Lung (tissue), 12 donors: ENCODE data around the gene DCTN5. TPM values are rescaled to one million over a fixed set of nuclear protein-coding genes. Genes with fewer than 3 reads are reported as not detected.
A peak's percentile ranks its signal among the peaks of the same experiment; 100 is the strongest.

Experiments used
- ATAC-seq: fragments of 200-7000 bp; cut with Tn5 transposase; one replicate; pipeline ENCODE4 v1.9.1; 2020; ENCODE audit warnings: moderate number of reproducible peaks; ENCODE audit not compliant: insufficient read depth, low FRiP score
- DNase-seq, 3 donors: peaks; one replicate each; pipeline ENCODE4 v3.0.0-alpha.2; 2013 to 2017
- H3K27ac ChIP-seq, 2 donors: one replicate each; pipeline ENCODE4 v1.5.1; 2013; ENCODE audit warnings: mild to moderate bottlenecking in 2 of 2, moderate library complexity in 2 of 2, control low read depth in 1 of 2, inconsistent platforms in 1 of 2, low read depth in 1 of 2, low read length in 1 of 2
- H3K27me3 ChIP-seq, 3 donors: one replicate each; pipeline ENCODE4 v1.5.1; 2013; ENCODE audit warnings: low read length in 2 of 3; ENCODE audit not compliant: control insufficient read depth in 3 of 3, insufficient read depth in 3 of 3
- H3K36me3 ChIP-seq, 4 donors: one replicate each; pipeline ENCODE4 v1.5.1; 2013; ENCODE audit warnings: low read length in 4 of 4, mild to moderate bottlenecking in 1 of 4, moderate library complexity in 1 of 4; ENCODE audit not compliant: control insufficient read depth in 4 of 4, insufficient read depth in 4 of 4
- H3K4me1 ChIP-seq, 5 donors: one replicate each; pipeline ENCODE4 v1.5.1; 2013; ENCODE audit warnings: low read length in 5 of 5, mild to moderate bottlenecking in 2 of 5, moderate library complexity in 1 of 5; ENCODE audit not compliant: control insufficient read depth in 5 of 5, insufficient read depth in 5 of 5
- H3K4me3 ChIP-seq: one replicate; pipeline ENCODE4 v1.5.1; 2013; ENCODE audit warnings: mild to moderate bottlenecking, control low read depth, moderate library complexity
- H3K9ac ChIP-seq, 2 donors: one replicate each; pipeline ENCODE4 v1.5.1; 2013; ENCODE audit warnings: low read length in 2 of 2, control low read depth in 1 of 2; ENCODE audit not compliant: insufficient read depth in 1 of 2
- H3K9me3 ChIP-seq, 4 donors: one replicate each; pipeline ENCODE4 v1.5.1; 2013; ENCODE audit warnings: low read length in 3 of 4, mild to moderate bottlenecking in 1 of 4, moderate library complexity in 1 of 4; ENCODE audit not compliant: control insufficient read depth in 4 of 4, insufficient read depth in 3 of 4
- CTCF ChIP-seq: IDR thresholded peaks from 2 replicates; pipeline ENCODE4 v1.5.1; 2012; ENCODE audit warnings: mild to moderate bottlenecking; ENCODE audit errors: control extremely low read depth, extremely low read depth
- WGBS, 2 donors: extraction: QIAGEN DNeasy Blood & Tissue Kit; methylation state at CpG; one replicate each; pipeline ENCODE4 v1.1.7; 2013; 5-methylcytosine and 5-hydroxymethylcytosine counted together
- polyA plus RNA-seq, 2 donors: library from polyadenylated mRNA; stranded (reverse); fragments of 200-250 nt; gene quantifications; one replicate each; pipeline ENCODE4 v1.2.1, GENCODE V29; 2013
- total RNA-seq, 2 donors: library from RNA; depleted of rRNA in 1 of 2; stranded (reverse); fragments of >200 nt in 1 of 2; gene quantifications; one replicate each; pipeline ENCODE4 v1.2.1, GENCODE V29; 2014 to 2021
- donor health status: control.
- donor health status: control.
- donor health status: Bipolar disorder and iron deficiency.
- donor health status: healthy.
- donor health status: DM: yes; HTN: yes; CAD: no.

Gene DCTN5
- total and polyA plus RNA-seq, 4 donors, result 10.5 to 46.2 (median 34.7) TPM

GRCh38 chr16:23595951-23596720 lies 45.1 kb upstream of the DCTN5 start, which contains the start of gene NDUFAB1:
TSS of gene NDUFAB1 (minus strand) at chr16:23596316. CDS start at chr16:23596290, 26 bp downstream.
- DNase-seq, result peak; percentile 89 to 93 (median 91)
- TF ChIP-seq CTCF, result peak; percentile 95
- peak within 1 kb of the TSS; percentile 100 for H3K4me3 ChIP-seq
- no peaks in the 10 kb centered on the region for H3K9me3 ChIP-seq
- no peaks in the 10 kb centered on the region for H3K27me3 ChIP-seq
- H3K9ac ChIP-seq, result peak within 1 kb of the TSS; percentile 89
- H3K27ac ChIP-seq, result peak within 1 kb of the TSS; percentile 86 to 94
- WGBS, 2 donors, result 2% methylated on average over 67 of the region's 67 CpGs
- ATAC-seq, result peak; percentile 100
- peaks cover 2 to 17% (median 10%) of the 10 kb centered on the region in 4 donors for H3K36me3 ChIP-seq
- peaks cover 0 to 12% (median 3%) of the 10 kb centered on the region in 5 donors for H3K4me1 ChIP-seq

GRCh38 chr16:23597003-23597756 lies 44.1 kb upstream of the DCTN5 start:
- Histone ChIP-seq H3K4me1 (peaks cover 0 to 12% (median 3%) of the 10 kb centered on the region in 5 donors), H3K9ac (no peak overlapping the region), H3K4me3 (no peak overlapping the region), H3K9me3 (no peaks in the 10 kb centered on the region), H3K27me3 (no peaks in the 10 kb centered on the region), H3K27ac (no peak overlapping the region), H3K36me3 (peaks cover 0 to 11% (median 9%) of the 10 kb centered on the region in 4 donors)
- ATAC-seq (no peak), DNase-seq (no peak)
- TF ChIP-seq CTCF, result no peak
- WGBS, 2 donors, result 83% methylated on average over 11 of the region's 11 CpGs

GRCh38 chr16:23607726-23608125 lies 33.5 kb upstream of the DCTN5 start:
- 76 to 82% methylated on average over 6 of the region's 6 CpGs for WGBS, 2 donors
- no peaks in the 10 kb centered on the region for H3K27me3 ChIP-seq
- peaks cover 3 to 22% (median 11%) of the 10 kb centered on the region in 4 donors for H3K36me3 ChIP-seq
- TF ChIP-seq CTCF, result no peak
- H3K9ac ChIP-seq, result no peak overlapping the region
- no peak for DNase-seq
- no peak overlapping the region for H3K27ac ChIP-seq
- H3K4me3 ChIP-seq, result no peak overlapping the region
- ATAC-seq, result no peak
- no peaks in the 10 kb centered on the region for H3K4me1 ChIP-seq
- no peaks in the 10 kb centered on the region for H3K9me3 ChIP-seq
